Natural killer cell (primary cell): Measurements from ENCODE around the gene TELO2. TPM values are rescaled to one million over a fixed set of nuclear protein-coding genes. Genes with fewer than 3 reads are reported as not detected.
A peak's percentile ranks its signal among the peaks of the same experiment; 100 is the strongest.

Experiments used
- ATAC-seq, 3 donors: fragments of 150-1000 bp in 2 of 3; fragments of 200-7000 bp in 1 of 3; cut with Tn5 transposase; 1 replicate in 1 of 3; 2 replicates in 2 of 3; pipeline ENCODE4 v1.10.0; 2021; ENCODE audit warnings: mild to moderate bottlenecking in 2 of 3, moderate library complexity in 2 of 3
- DNase-seq, 2 donors: peaks; one replicate each; pipeline versions ENCODE4 v3.0.0 to v3.0.0-alpha.2; 2013 to 2021; ENCODE audit warnings: mixed read lengths in 1 of 2
- H3K27ac ChIP-seq: one replicate; pipeline ENCODE4 v1.5.1; 2013; ENCODE audit warnings: mild to moderate bottlenecking, low read length
- H3K27me3 ChIP-seq: one replicate; pipeline ENCODE4 v1.6.1; 2013; ENCODE audit warnings: low read length; ENCODE audit not compliant: control insufficient read depth, insufficient read depth
- H3K36me3 ChIP-seq: one replicate; pipeline ENCODE4 v1.6.1; 2013; ENCODE audit warnings: low read length; ENCODE audit not compliant: control insufficient read depth, insufficient read depth
- H3K4me1 ChIP-seq: one replicate; pipeline ENCODE4 v1.6.1; 2013; ENCODE audit warnings: low read length; ENCODE audit not compliant: control insufficient read depth, insufficient read depth
- H3K4me3 ChIP-seq: one replicate; pipeline ENCODE4 v1.5.1; 2013; ENCODE audit warnings: low read length
- H3K9me3 ChIP-seq: one replicate; pipeline ENCODE4 v1.6.1; 2013; ENCODE audit warnings: low read length; ENCODE audit not compliant: control insufficient read depth, insufficient read depth
- H3K27ac Mint-ChIP-seq, 2 donors: one replicate each; pipeline ENCODE4 v1.8.0; 2022; ENCODE audit warnings: mild to moderate bottlenecking in 2 of 2, mixed read lengths in 2 of 2, moderate library complexity in 1 of 2
- H3K27me3 Mint-ChIP-seq, 2 donors: one replicate each; pipeline ENCODE4 v1.8.0; 2022; ENCODE audit warnings: low read depth in 2 of 2, mixed read lengths in 2 of 2
- H3K36me3 Mint-ChIP-seq: one replicate; pipeline ENCODE4 v1.8.0; 2022; ENCODE audit warnings: mixed read lengths
- H3K4me1 Mint-ChIP-seq, 2 donors: one replicate each; pipeline ENCODE4 v1.8.0; 2022; ENCODE audit warnings: mixed read lengths in 2 of 2
- H3K4me3 Mint-ChIP-seq: one replicate; pipeline ENCODE4 v1.8.0; 2022; ENCODE audit warnings: mild to moderate bottlenecking, moderate library complexity, mixed read lengths
- H3K9me3 Mint-ChIP-seq, 2 donors: one replicate each; pipeline ENCODE4 v1.8.0; 2022; ENCODE audit warnings: mixed read lengths in 2 of 2
- CTCF ChIP-seq: fragments of 200-600 bp; IDR thresholded peaks from one replicate; pipeline ENCODE4 v1.8.0; 2022; ENCODE audit warnings: antibody characterized with exemption
- WGBS: methylation state at CpG from one replicate; pipeline ENCODE4 v1.1.7; 2013; ENCODE audit warnings: missing lambda C conversion rate; ENCODE audit not compliant: insufficient coverage; 5-methylcytosine and 5-hydroxymethylcytosine counted together
- intact Hi-C: fragments of 100-400 bp; cut with micrococcal nuclease; formaldehyde crosslinking; loops from one replicate; pipeline ENCODE4 v1.14.2; 2022
- total RNA-seq, 4 donors: library from RNA; stranded (reverse); fragments of 120-200 nt in 1 of 4; gene quantifications; one replicate each; pipeline versions ENCODE4 v1.2.3 to v1.2.4, GENCODE V29; 2013 to 2022

TELO2 gene
- total RNA-seq, 3 donors from 2014 or later (not counting 1 experiment from before 2014, with no cell fraction given) = 45.5 to 50.0 (median 46.5) TPM

- H3K4me3 Mint-ChIP-seq = no peak overlapping the region
- Histone ChIP-seq H3K4me3 (no peak overlapping the region), H3K4me1 (no peaks in the 10 kb centered on the region), H3K36me3 (peaks cover 15% of the 10 kb centered on the region), H3K9me3 (no peaks in the 10 kb centered on the region), H3K27me3 (no peaks in the 10 kb centered on the region), H3K27ac (no peak overlapping the region)
- TF ChIP-seq CTCF = no peak
- WGBS = 88% methylated on average over 15 of the region's 15 CpGs
- intact Hi-C loops = no loop called here
- no peaks in the 10 kb centered on the region for H3K36me3 Mint-ChIP-seq
- ATAC-seq (no peak), DNase-seq (no peak)
- H3K9me3 Mint-ChIP-seq = no peaks in the 10 kb centered on the region
- H3K27me3 Mint-ChIP-seq = no peaks in the 10 kb centered on the region
- H3K4me1 Mint-ChIP-seq = peaks cover 0 to 8% of the 10 kb centered on the region in 2 donors
- no peak overlapping the region for H3K27ac Mint-ChIP-seq
These were observed 59.0 kb downstream of the TELO2 start for GRCh38 chr16:1552129-1552528.

GRCh38 chr16:1553946-1554825 lies 61.0 kb downstream of the TELO2 start:
- no peaks in the 10 kb centered on the region for H3K36me3 Mint-ChIP-seq
- DNase-seq (no peak), ATAC-seq (peak in 1 of 3 donors; percentile 25)
- Histone ChIP-seq H3K27me3 (no peaks in the 10 kb centered on the region), H3K4me1 (no peaks in the 10 kb centered on the region), H3K9me3 (no peaks in the 10 kb centered on the region), H3K27ac (no peak overlapping the region), H3K4me3 (no peak overlapping the region), H3K36me3 (peaks cover 17% of the 10 kb centered on the region)
- H3K27me3 Mint-ChIP-seq = no peaks in the 10 kb centered on the region
- peaks cover 0 to 5% of the 10 kb centered on the region in 2 donors for H3K4me1 Mint-ChIP-seq
- WGBS = 96% methylated on average over 19 of the region's 19 CpGs
- H3K4me3 Mint-ChIP-seq = no peak overlapping the region
- no peaks in the 10 kb centered on the region for H3K9me3 Mint-ChIP-seq
- H3K27ac Mint-ChIP-seq = no peak overlapping the region
- intact Hi-C loops = no loop called here
- TF ChIP-seq CTCF = no peak

GRCh38 chr16:1554826-1555445 lies 61.8 kb downstream of the TELO2 start:
- ATAC-seq = no peak
- peaks cover 0 to 10% of the 10 kb centered on the region in 2 donors for H3K4me1 Mint-ChIP-seq
- no peak overlapping the region for H3K27ac ChIP-seq
- H3K4me3 Mint-ChIP-seq = no peak overlapping the region
- DNase-seq = no peak
- intact Hi-C loops = no loop called here
- no peaks in the 10 kb centered on the region for H3K27me3 Mint-ChIP-seq
- TF ChIP-seq CTCF = no peak
- H3K27me3 ChIP-seq = no peaks in the 10 kb centered on the region
- H3K4me3 ChIP-seq = no peak overlapping the region
- H3K36me3 ChIP-seq = peaks cover 17% of the 10 kb centered on the region
- no peak overlapping the region for H3K27ac Mint-ChIP-seq
- H3K9me3 Mint-ChIP-seq = no peaks in the 10 kb centered on the region
- 94% methylated on average over 34 of the region's 34 CpGs for WGBS
- H3K9me3 ChIP-seq = no peaks in the 10 kb centered on the region
- no peaks in the 10 kb centered on the region for H3K4me1 ChIP-seq
- no peaks in the 10 kb centered on the region for H3K36me3 Mint-ChIP-seq
